Breast epithelium (tissue), 4 donors: ENCODE data around the gene HMGCL. TPM values are rescaled to one million over a fixed set of nuclear protein-coding genes. Genes with fewer than 3 reads are reported as not detected.
"Not testable (repeated sequence)": the region's sequence is repeated elsewhere in the genome, so short reads cannot be mapped to it uniquely, and the experiment has no call there.

Source experiments
- DNase-seq, 2 donors: peaks; one replicate each; pipeline ENCODE4 v3.0.0-alpha.2; 2019; ENCODE audit warnings: low spot score in 2 of 2
- H3K27ac ChIP-seq, 2 donors: fragments of 200-600 bp; sonication (generic) in 1 of 2; one replicate each; pipeline ENCODE4 v1.5.1; 2016 to 2019; ENCODE audit warnings: mild to moderate bottlenecking in 1 of 2
- H3K27me3 ChIP-seq, 2 donors: fragments of 200-600 bp; sonication (generic) in 1 of 2; one replicate each; pipeline versions ENCODE4 v1.5.1 to v1.6.0; 2017 to 2019; ENCODE audit warnings: control low read depth in 1 of 2, mild to moderate bottlenecking in 1 of 2
- H3K36me3 ChIP-seq: fragments of 200-600 bp; one replicate; pipeline ENCODE4 v1.5.1; 2019
- H3K4me1 ChIP-seq, 2 donors: fragments of 200-600 bp; sonication (generic); one replicate each; pipeline ENCODE4 v1.5.1; 2016 to 2019; ENCODE audit warnings: control low read depth in 1 of 2
- H3K4me3 ChIP-seq, 3 donors: fragments of 200-600 bp; sonication (generic); 1 replicate in 2 of 3; 2 replicates in 1 of 3; pipeline ENCODE4 v1.5.1; 2016 to 2019; ENCODE audit warnings: mild to moderate bottlenecking in 3 of 3, moderate library complexity in 2 of 3
- H3K9me3 ChIP-seq, 2 donors: fragments of 200-600 bp; sonication (generic) in 1 of 2; one replicate each; pipeline ENCODE4 v1.5.1; 2016 to 2019; ENCODE audit warnings: control low read depth in 1 of 2
- POLR2A ChIP-seq: fragments of 450-650 bp; IDR thresholded peaks from one replicate; pipeline ENCODE4 v1.6.1; 2016; ENCODE audit warnings: antibody characterized with exemption, mild to moderate bottlenecking, moderate library complexity
- POLR2AphosphoS5 ChIP-seq, 3 donors: sonication (generic); formaldehyde crosslinking; IDR thresholded peaks; one replicate each; pipeline ENCODE4 v1.6.1; 2017; ENCODE audit warnings: antibody characterized with exemption in 3 of 3
- intact Hi-C: fragments of 100-400 bp; cut with DNase I; formaldehyde crosslinking; loops from one replicate; pipeline ENCODE4 v1.15.1; 2023; ENCODE audit warnings: low total_unique reads
- total RNA-seq, 3 donors: library from RNA; depleted of rRNA; stranded (reverse); fragments of >200 nt; gene quantifications; one replicate each; pipeline ENCODE4 v1.1.0, GENCODE V29; 2016
- TF ChIP-seq, protein P1 (sequence below), 3 donors: fragments of 450-650 bp; IDR thresholded peaks; one replicate each; pipeline ENCODE4 v1.5.1; 2016 to 2017; ENCODE audit warnings: antibody characterized with exemption in 3 of 3, mild to moderate bottlenecking in 3 of 3, moderate library complexity in 3 of 3

The HMGCL gene
- total RNA-seq, 3 donors from 2014 or later: 31.7 to 42.4 (median 39.0) TPM

DNA sequence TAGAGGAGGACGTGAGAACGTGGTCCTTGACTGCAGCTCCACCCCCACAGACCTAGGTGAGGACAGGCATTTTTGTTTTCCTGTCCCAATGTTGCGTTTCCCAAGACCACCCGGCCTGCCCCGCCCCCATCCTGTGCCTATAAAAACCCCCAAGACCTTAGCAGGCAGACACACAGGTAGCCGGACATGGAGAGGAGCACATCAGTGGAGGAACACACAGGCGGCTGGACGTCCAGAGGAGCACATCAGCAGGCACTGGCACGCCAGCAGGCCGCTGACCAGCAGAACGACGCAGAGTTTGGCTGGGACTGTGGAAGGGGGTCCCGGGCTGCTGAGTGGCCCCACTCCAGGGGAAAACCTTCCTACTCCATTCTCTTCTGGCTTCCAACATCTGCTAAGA, 12.7 kb upstream of the HMGCL start:
- H3K36me3 ChIP-seq: no peaks in the 10 kb centered on the region
- H3K27ac ChIP-seq: no peak overlapping the region
- no peak for DNase-seq

DNA sequence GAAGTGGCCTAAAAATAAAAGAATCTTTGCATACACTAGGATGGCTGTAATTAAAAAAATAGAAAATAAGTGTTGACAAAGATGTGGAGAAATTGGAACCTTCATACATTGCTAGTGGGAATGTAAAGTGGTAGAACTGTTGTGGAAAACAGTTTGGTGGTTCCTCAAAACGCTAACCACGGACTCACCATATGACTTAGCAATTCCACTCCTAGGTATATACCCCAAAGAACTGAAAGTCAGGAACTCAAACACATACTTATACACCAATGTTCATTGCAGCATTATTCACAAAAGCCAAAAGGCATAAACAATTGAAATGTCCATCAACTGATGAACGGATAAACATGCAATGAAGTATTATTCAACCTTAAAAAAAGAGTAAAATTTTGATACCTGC, 10.8 kb upstream of the HMGCL start:
- H3K36me3 ChIP-seq: no peaks in the 10 kb centered on the region
- H3K27ac ChIP-seq: no peak overlapping the region
- H3K4me3 ChIP-seq: no peak overlapping the region
- no peak for DNase-seq
- intact Hi-C loops: no loop called here
- H3K9me3 ChIP-seq: no peaks in the 10 kb centered on the region
- H3K4me1 ChIP-seq: no peaks in the 10 kb centered on the region
- H3K27me3 ChIP-seq: no peaks in the 10 kb centered on the region
- no peak for TF ChIP-seq POLR2A
- no peak for TF ChIP-seq POLR2AphosphoS5 (IDR thresholded peaks at IDR 0.05)
- TF ChIP-seq, protein P1, sequence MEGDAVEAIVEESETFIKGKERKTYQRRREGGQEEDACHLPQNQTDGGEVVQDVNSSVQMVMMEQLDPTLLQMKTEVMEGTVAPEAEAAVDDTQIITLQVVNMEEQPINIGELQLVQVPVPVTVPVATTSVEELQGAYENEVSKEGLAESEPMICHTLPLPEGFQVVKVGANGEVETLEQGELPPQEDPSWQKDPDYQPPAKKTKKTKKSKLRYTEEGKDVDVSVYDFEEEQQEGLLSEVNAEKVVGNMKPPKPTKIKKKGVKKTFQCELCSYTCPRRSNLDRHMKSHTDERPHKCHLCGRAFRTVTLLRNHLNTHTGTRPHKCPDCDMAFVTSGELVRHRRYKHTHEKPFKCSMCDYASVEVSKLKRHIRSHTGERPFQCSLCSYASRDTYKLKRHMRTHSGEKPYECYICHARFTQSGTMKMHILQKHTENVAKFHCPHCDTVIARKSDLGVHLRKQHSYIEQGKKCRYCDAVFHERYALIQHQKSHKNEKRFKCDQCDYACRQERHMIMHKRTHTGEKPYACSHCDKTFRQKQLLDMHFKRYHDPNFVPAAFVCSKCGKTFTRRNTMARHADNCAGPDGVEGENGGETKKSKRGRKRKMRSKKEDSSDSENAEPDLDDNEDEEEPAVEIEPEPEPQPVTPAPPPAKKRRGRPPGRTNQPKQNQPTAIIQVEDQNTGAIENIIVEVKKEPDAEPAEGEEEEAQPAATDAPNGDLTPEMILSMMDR (IDR thresholded peaks at IDR 0.05): no peak

More for the DNA sequence above, 12.7 kb upstream of the HMGCL start:
- TF ChIP-seq POLR2AphosphoS5 (IDR thresholded peaks at IDR 0.05) (no peak), POLR2A (no peak)
- no peaks in the 10 kb centered on the region for H3K9me3 ChIP-seq
- H3K4me3 ChIP-seq: peak overlapping the region; percentile 15 to 57 (median 45)
- no peaks in the 10 kb centered on the region for H3K27me3 ChIP-seq
- intact Hi-C loops: no loop called here
- no peaks in the 10 kb centered on the region for H3K4me1 ChIP-seq

DNA sequence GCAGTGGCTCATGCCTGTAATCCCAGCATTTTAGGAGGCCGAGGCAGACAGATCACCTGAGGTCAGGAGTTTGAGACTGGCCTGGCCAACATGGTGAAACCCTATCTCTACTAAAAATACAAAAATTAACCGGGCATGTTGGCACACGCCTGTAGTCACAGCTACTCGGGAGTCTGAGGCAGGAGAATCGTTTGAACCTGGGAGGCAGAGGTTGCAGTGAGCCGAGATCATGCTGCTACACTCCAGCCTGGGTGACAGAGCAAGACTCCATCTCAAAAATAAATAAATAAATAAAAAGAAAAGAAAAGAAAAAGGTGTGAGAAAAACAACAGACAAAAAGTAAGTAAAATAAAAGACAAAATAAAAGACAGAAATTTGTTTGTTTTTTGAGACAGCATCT, 8.9 kb upstream of the HMGCL start:
- H3K4me1 ChIP-seq, H3K27ac ChIP-seq, intact Hi-C loops, H3K36me3 ChIP-seq, H3K9me3 ChIP-seq, H3K4me3 ChIP-seq, H3K27me3 ChIP-seq, DNase-seq: not testable (repeated sequence)

DNA sequence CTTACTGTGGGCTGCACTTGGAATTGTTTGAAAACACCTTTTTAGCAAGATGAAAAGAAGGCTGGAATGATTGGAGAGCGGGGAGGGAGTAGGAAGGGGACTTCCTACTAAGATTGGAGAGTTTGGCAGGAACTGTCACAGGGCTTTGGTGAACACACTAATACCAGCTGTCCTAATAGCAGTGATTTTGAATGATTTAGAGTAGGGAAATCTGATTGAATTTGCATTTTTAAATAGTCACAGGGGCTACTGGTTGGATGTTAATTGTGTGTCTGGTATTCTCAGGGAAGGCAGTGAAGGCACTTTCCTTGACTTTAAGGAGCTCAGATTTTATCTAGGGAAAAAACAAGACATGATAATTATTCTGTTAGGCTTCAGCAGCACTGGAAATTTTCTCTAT, 2.5 kb upstream of the HMGCL start:
- Histone ChIP-seq H3K27ac (no peak overlapping the region), H3K4me3 (no peak overlapping the region), H3K27me3 (no peaks in the 10 kb centered on the region), H3K9me3 (no peaks in the 10 kb centered on the region), H3K36me3 (no peaks in the 10 kb centered on the region), H3K4me1 (no peaks in the 10 kb centered on the region)
- intact Hi-C loops: no loop called here
- DNase-seq: no peak
- TF ChIP-seq POLR2AphosphoS5 (IDR thresholded peaks at IDR 0.05) (no peak), POLR2A (no peak)
- TF ChIP-seq, protein P1 (IDR thresholded peaks at IDR 0.05): no peak

DNA sequence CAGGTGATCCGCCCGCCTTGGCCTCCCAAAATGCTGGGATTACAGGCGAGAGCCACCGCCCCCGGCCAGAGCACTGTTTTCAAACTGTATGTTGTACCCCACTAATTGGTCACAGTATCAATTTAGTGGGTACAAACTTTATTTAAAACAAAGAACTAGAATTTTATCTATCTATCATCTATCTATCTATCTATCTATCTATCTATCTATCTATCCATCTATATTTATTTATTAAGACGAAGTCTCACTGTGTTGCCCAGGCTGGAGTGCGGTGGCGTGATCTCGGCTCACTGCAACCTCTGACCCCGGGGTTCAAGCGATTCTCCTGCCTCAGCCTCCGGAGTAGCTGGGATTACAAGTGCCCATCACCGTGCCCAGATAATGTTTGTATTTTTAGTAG, 1.4 kb upstream of the HMGCL start:
- H3K9me3 ChIP-seq, H3K4me1 ChIP-seq, H3K27ac ChIP-seq, intact Hi-C loops, H3K27me3 ChIP-seq, H3K4me3 ChIP-seq, H3K36me3 ChIP-seq, DNase-seq: not testable (repeated sequence)

DNA sequence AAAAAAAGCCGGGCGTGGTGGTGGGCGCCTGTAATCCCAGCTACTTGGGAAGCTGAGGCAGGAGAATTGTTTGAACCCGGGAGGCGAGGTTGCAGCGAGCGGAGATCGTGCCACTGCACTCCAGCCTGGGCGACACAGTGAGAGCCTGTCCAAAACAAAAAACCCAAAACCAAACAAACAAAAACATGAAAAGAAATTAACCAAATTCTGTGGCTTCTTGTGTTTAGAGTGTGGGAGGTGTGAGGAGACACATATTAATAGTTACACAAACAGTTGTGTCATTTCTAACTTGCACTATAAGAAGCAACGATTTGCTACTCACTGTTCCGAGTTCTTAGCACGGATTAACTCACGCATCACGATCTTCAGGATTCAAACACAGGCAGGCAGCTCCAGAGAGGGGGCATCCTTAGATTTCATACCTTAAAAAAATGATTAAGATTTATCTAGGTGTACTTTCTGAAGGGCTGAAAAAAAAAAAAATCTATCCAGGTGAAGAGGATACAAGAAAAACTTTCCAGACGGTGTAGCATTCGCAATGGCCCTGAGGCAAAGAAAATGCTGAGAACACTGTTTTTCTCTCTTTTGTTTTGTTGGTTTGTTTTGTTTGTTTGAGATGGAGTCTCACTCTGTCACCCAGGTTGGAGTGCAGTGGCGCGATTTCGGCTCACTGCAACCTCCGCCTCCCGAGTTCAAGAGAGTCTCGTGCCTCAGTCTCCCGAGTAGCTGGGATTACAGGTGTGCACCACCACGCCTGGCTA, 713 bp upstream of the HMGCL start:
- Histone ChIP-seq H3K27me3 (no peaks in the 10 kb centered on the region), H3K9me3 (no peaks in the 10 kb centered on the region), H3K27ac (peak overlapping the region in 1 of 2 donors; percentile 97), H3K4me1 (no peaks in the 10 kb centered on the region), H3K36me3 (no peaks in the 10 kb centered on the region), H3K4me3 (peak overlapping the region; percentile 88 to 98 (median 97))
- no peak for DNase-seq
- TF ChIP-seq POLR2A (no peak), POLR2AphosphoS5 (IDR thresholded peaks at IDR 0.05) (no peak)
- TF ChIP-seq, protein P1 (IDR thresholded peaks at IDR 0.05): no peak
- intact Hi-C loops: no loop called here
